ENCODE measurements around the gene PDE4D. TPM values are rescaled to one million over a fixed set of nuclear protein-coding genes. Genes with fewer than 3 reads are reported as not detected.
"Not testable (repeated sequence)": the region's sequence is repeated elsewhere in the genome, so short reads cannot be mapped to it uniquely, and the experiment has no call there.

PDE4D gene
- total RNA-seq, 1 experiment from 2014 or later = 2.1 TPM

- Histone ChIP-seq H2AK5ac (ENCODE audit: insufficient read length, low read length) (no peak overlapping the region), H2BK20ac (ENCODE audit: low read depth, low read length, poor library complexity, severe bottlenecking) (no peak overlapping the region), H3K79me2 (ENCODE audit: insufficient read depth, low read length) (no peaks in the 10 kb centered on the region), H3K4me1 (ENCODE audit: insufficient read depth, low read length) (no peaks in the 10 kb centered on the region), H3K9ac (ENCODE audit: extremely low read depth, insufficient read length, low read length) (no peak overlapping the region), H3K23me2 (ENCODE audit: insufficient read length, low read depth, low read length, poor library complexity, severe bottlenecking) (no peaks in the 10 kb centered on the region), H3K4me2 (ENCODE audit: insufficient read depth, insufficient read length, low read length) (no peak overlapping the region), H2AFZ (ENCODE audit: low read length) (no peak overlapping the region), H3K79me1 (ENCODE audit: insufficient read depth, low read depth, low read length, poor library complexity, severe bottlenecking) (no peaks in the 10 kb centered on the region), H3K4ac (ENCODE audit: low read depth, low read length) (no peak overlapping the region), H2BK12ac (ENCODE audit: insufficient read length, low read depth, low read length) (no peak overlapping the region), H3K27me3 (ENCODE audit: insufficient read depth, low read length) (no peaks in the 10 kb centered on the region), H4K8ac (replicated peaks; ENCODE audit: insufficient read length, low read depth, low read length) (no peak overlapping the region), H3K27ac (ENCODE audit: insufficient read length, low read depth, low read length) (no peak overlapping the region), H4K91ac (ENCODE audit: insufficient read length, low read depth, low read length) (no peak overlapping the region), H4K5ac (ENCODE audit: insufficient read length, low read depth, low read length) (no peak overlapping the region), H3K23ac (ENCODE audit: insufficient read length, low read depth, low read length) (no peak overlapping the region), H3K14ac (ENCODE audit: insufficient read depth, low read length) (no peak overlapping the region), H3T11ph (ENCODE audit: low read length) (no peak overlapping the region), H3K18ac (ENCODE audit: insufficient read length, low read depth, low read length) (no peak overlapping the region), H3K56ac (ENCODE audit: insufficient read length, low read depth, low read length) (no peak overlapping the region), H4K20me1 (ENCODE audit: control insufficient read depth, insufficient read depth, insufficient read length) (no peaks in the 10 kb centered on the region), H3K9me3 (ENCODE audit: control insufficient read depth, low read depth, low read length) (no peaks in the 10 kb centered on the region), H2BK120ac (ENCODE audit: low read depth, low read length, poor library complexity, severe bottlenecking) (no peak overlapping the region), H2BK15ac (ENCODE audit: low read depth, low read length) (no peak overlapping the region), H2BK5ac (ENCODE audit: insufficient read length, low read length) (no peak overlapping the region)
- TF ChIP-seq CTCF (conservative IDR thresholded peaks at IDR 0.05) = no peak
- no CpG with 5 or more reads among the region's 1 CpG for WGBS (ENCODE audit: extremely low coverage, insufficient read length, low lambda C conversion rate)
- Mint-ChIP-seq H3K36me3 (ENCODE audit: insufficient read depth in 1 of 3, low read depth in 3 of 3) (no peaks in the 10 kb centered on the region), H3K9me3 (no peaks in the 10 kb centered on the region; a peak in 1 of 5 replicates), H3K4me3 (no peak overlapping the region), H3K4me1 (peaks cover 3 to 4% of the 10 kb centered on the region in 2 experiments; a peak in 3 of 4 replicates), H3K27ac (no peak overlapping the region; a peak in 1 of 7 replicates), H3K27me3 (ENCODE audit: low read depth) (no peaks in the 10 kb centered on the region)
- DNase-seq = no peak
These were observed 835.3 kb downstream of the PDE4D start for GRCh38 chr5:59058237-59058636.

- not testable (repeated sequence) for H3K27me3 ChIP-seq (ENCODE audit: insufficient read depth, low read length); H3K23me2 ChIP-seq (ENCODE audit: insufficient read length, low read depth, low read length, poor library complexity, severe bottlenecking); H3T11ph ChIP-seq (ENCODE audit: low read length); H3K4me1 Mint-ChIP-seq; H3K4me3 Mint-ChIP-seq; H3K14ac ChIP-seq (ENCODE audit: insufficient read depth, low read length); H2BK15ac ChIP-seq (ENCODE audit: low read depth, low read length); H3K23ac ChIP-seq (ENCODE audit: insufficient read length, low read depth, low read length); H3K27ac Mint-ChIP-seq; H3K18ac ChIP-seq (ENCODE audit: insufficient read length, low read depth, low read length); H3K9ac ChIP-seq (ENCODE audit: extremely low read depth, insufficient read length, low read length); H3K27ac ChIP-seq (ENCODE audit: insufficient read length, low read depth, low read length); H4K20me1 ChIP-seq (ENCODE audit: control insufficient read depth, insufficient read depth, insufficient read length); H2BK5ac ChIP-seq (ENCODE audit: insufficient read length, low read length); H3K56ac ChIP-seq (ENCODE audit: insufficient read length, low read depth, low read length); H4K91ac ChIP-seq (ENCODE audit: insufficient read length, low read depth, low read length); H3K36me3 Mint-ChIP-seq (ENCODE audit: insufficient read depth in 1 of 3, low read depth in 3 of 3); H4K8ac ChIP-seq (replicated peaks; ENCODE audit: insufficient read length, low read depth, low read length); H3K9me3 Mint-ChIP-seq; H2BK20ac ChIP-seq (ENCODE audit: low read depth, low read length, poor library complexity, severe bottlenecking); H2BK12ac ChIP-seq (ENCODE audit: insufficient read length, low read depth, low read length); H3K4ac ChIP-seq (ENCODE audit: low read depth, low read length); H3K27me3 Mint-ChIP-seq (ENCODE audit: low read depth); H3K4me2 ChIP-seq (ENCODE audit: insufficient read depth, insufficient read length, low read length); H4K5ac ChIP-seq (ENCODE audit: insufficient read length, low read depth, low read length); H2AFZ ChIP-seq (ENCODE audit: low read length); H2AK5ac ChIP-seq (ENCODE audit: insufficient read length, low read length); H3K79me2 ChIP-seq (ENCODE audit: insufficient read depth, low read length); H3K9me3 ChIP-seq (ENCODE audit: control insufficient read depth, low read depth, low read length); DNase-seq; H2BK120ac ChIP-seq (ENCODE audit: low read depth, low read length, poor library complexity, severe bottlenecking); H3K4me1 ChIP-seq (ENCODE audit: insufficient read depth, low read length); H3K79me1 ChIP-seq (ENCODE audit: insufficient read depth, low read depth, low read length, poor library complexity, severe bottlenecking)
- no CpG with 5 or more reads among the region's 3 CpGs for whole genome bisulfite sequencing (ENCODE audit: extremely low coverage, insufficient read length, low lambda C conversion rate)
These were observed 836.9 kb downstream of the PDE4D start for GRCh38 chr5:59056599-59056998.
